ENCODE measurements around the gene NDUFAF5.

The NDUFAF5 gene

GRCh38 chr20:13777171-13777601 lies 7.6 kb upstream of the NDUFAF5 start:
- DNase-seq (ENCODE audit: low read depth, low spot score): no peak

DNA sequence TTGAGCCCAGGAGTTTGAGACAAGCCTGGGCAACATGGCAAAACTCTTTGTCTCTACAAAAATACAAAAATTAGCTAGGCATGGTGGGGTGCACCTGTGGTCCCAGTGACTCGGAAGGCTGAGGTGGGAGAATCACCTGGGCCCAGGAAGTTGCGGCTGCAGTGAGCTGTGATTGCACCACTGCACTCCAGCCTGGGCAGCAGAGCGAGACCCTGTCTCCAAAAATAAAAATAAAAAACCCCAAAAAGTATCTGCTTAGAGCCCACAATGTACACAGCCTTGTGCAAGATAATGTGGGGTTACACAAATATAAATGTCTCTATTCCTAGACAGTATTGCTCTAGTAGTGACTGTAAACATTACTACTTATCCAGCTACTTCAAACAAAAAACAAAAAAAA lies 6.0 kb upstream of the NDUFAF5 start:
- DNase-seq (ENCODE audit: low read depth, low spot score): no peak

- no peak for DNase-seq (ENCODE audit: low read depth, low spot score)
Observed at GRCh38 chr20:13783528-13783927, 1.3 kb upstream of the NDUFAF5 start.

DNA sequence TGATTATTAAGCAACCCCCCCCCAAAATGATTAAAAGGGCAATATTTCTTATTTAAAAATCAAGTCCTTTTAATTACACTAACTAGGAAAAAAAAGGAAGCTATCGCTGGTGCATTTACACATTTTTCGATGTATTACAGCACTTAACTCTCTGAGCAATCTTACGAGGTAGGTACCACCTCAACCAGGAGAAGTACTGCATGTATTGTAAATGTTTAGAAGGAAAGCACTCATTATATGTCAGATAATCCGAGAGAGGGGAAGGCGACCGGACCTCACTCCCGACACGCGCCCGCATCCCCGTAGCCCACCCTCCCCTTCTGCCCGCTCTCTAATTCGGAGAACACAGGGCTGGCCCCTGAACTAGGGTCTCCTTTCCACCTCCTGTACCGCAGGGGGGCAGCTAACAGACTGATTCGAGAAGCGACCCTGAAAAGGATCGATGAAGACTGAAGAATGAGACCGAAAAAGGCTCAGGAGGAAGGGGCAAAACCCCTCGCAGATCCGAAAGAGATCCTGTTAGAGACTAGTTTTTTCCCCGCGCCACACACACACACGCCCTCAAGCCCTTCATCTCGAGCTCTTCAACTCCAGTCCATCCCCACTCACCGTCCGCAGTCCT lies 446 bp upstream of the NDUFAF5 start:
- DNase-seq (ENCODE audit: low read depth, low spot score): no peak

- no peak for DNase-seq (ENCODE audit: low read depth, low spot score)
Observed at GRCh38 chr20:13786143-13786828, 1.5 kb downstream of the NDUFAF5 start.

GRCh38 chr20:13788167-13788834 lies 3.5 kb downstream of the NDUFAF5 start:
- DNase-seq (ENCODE audit: low read depth, low spot score): no peak

DNA sequence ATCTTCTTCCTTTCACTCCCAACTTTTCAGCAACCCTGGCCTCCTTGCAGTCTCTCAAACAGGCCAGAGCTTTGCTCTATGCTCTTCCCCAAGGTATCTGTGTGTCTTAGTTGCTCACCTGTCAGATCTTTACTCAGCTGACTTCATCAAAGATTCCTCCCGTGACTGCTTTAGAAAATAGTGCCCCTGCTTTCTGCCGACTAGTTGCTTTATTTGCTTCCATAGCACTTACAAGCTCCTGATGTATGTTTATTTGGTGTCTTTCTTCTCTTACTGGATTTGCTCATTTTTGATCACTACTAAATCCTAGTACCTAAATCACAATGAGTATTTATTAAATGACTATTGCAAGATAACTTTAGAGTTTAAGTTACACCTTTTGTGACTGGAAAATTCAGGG lies 5.9 kb downstream of the NDUFAF5 start:
- no peak for DNase-seq (ENCODE audit: low read depth, low spot score)

GRCh38 chr20:13791540-13792459 lies 7.0 kb downstream of the NDUFAF5 start:
- DNase-seq (ENCODE audit: low read depth, low spot score): no peak

DNA sequence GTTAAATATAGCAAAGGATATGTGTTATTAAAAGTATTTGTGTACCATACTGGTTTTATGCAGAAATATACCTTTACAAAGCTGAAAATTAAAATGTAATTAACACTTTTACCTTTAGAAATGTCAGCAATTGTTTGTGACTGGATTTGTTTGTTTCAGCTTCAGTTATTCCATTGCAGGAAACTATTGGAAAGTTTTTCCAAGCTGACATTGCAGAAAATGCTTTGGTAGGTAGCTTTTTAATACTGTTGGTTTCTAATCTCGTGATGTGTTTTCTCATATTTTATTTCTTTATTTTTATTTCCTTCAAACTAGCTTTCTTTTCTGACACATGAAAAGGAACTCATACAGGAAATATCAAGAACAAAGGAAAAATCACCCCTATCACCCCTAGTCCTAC lies 8.2 kb downstream of the NDUFAF5 start:
- DNase-seq (ENCODE audit: low read depth, low spot score): no peak

- no peak for DNase-seq (ENCODE audit: low read depth, low spot score)
Observed at GRCh38 chr20:13794667-13795066, 9.8 kb downstream of the NDUFAF5 start.

GRCh38 chr20:13799040-13799439 lies 14.2 kb downstream of the NDUFAF5 start:
- no peak for DNase-seq (ENCODE audit: low read depth, low spot score)

DNA sequence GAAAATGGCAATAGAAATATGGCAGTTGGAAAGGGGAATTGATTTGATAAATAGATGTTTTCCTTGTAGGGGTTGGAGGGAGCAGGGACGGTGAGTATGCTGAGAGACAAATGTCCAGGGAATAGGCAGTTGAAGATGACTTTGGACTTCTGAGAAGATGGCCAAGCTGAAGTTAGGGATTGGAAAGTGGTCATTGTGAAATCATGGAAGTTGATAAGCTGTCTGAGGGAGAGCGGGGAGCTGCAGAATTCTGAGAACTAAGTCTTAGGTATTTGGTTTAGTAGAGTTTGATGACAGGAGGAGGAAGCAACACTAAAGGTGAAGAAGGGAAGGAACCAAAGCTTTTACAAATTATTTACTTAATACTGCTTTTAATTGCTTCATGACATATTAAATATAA lies 15.1 kb downstream of the NDUFAF5 start:
- no peak for DNase-seq (ENCODE audit: low read depth, low spot score)

DNA sequence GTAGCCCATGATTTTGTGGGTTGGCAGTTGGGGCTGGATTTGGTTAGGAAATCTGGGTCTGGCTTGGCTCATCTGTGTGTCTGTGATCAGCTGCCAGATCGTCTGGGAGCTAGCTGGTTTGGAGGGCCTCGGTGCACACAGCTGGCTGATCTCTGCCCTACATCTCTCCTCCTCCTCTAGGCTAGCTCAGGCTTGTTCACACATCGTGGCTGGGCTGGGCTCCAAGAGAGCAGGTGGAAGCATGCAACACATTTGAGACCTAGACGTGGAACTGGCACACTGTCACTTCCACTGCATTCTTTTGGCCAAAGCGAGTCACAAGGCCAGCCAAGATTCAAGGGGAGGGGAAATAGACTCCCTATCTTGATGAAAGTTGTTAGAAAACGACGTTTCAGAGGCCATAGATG lies 15.9 kb downstream of the NDUFAF5 start:
- DNase-seq (ENCODE audit: low read depth, low spot score): no peak

- DNase-seq (ENCODE audit: low read depth, low spot score): no peak
Observed at GRCh38 chr20:13809373-13809772, 24.5 kb downstream of the NDUFAF5 start.

GRCh38 chr20:13809855-13810254 lies 25.0 kb downstream of the NDUFAF5 start:
- DNase-seq (ENCODE audit: low read depth, low spot score): no peak

DNA sequence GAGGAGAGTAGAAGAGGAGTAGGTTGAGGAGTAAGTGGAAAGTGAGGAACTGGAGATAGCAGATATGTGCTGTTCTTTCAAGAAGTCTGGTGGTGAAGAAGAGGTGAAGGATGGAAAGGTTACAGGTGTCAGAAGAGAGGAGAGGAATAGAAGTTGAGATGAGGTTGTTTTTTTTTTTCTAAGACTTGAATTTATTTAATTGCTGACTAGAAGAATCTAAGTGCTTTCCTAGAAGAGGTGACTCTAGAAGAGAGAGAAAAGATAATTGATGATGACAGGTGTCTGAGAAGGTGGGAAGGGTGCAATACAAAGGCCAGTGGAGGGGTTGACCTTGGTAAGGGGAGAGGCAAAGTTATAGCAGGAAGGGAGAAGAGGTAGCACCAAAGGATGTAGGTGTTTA lies 25.6 kb downstream of the NDUFAF5 start:
- DNase-seq (ENCODE audit: low read depth, low spot score): no peak

DNA sequence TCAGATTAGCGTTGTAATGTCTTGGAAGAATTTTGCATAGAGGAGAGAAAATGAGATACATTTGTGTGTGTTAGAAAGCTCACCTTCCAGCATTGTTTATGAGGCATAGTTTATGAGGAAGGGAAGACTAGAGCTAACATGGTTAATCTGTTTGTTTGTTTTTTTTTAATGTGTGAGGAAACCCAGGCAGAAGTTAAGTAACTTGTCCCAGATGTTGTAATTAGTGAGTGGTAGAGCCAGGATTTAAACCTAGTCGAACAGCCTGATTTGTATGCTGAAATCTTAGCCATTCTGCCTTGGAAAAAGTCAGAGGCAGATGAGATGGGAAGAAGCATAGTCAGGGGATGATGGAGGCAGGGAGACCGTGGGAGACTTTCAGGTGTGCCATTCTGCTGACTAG lies 29.1 kb downstream of the NDUFAF5 start:
- DNase-seq (ENCODE audit: low read depth, low spot score): no peak

DNA sequence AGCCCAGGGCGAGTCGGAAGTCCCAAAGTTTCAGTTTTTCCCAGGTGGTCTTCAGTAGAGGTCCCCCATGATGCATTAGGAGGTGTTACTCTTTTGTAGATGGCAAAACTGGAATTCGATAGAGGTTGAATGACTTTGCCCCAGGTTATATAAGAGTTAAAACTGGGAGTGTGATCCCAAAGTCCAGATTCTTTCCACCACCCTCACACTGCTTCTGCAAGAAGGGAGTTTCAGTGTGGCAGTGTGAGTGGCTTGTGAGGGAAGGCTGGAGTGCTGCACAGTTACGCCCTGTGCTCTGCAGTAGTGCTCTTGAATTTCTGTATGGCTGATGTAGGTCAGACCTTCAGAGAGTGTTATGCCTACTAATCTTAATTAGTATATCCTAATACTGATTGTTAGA lies 29.8 kb downstream of the NDUFAF5 start:
- DNase-seq (ENCODE audit: low read depth, low spot score): no peak

DNA sequence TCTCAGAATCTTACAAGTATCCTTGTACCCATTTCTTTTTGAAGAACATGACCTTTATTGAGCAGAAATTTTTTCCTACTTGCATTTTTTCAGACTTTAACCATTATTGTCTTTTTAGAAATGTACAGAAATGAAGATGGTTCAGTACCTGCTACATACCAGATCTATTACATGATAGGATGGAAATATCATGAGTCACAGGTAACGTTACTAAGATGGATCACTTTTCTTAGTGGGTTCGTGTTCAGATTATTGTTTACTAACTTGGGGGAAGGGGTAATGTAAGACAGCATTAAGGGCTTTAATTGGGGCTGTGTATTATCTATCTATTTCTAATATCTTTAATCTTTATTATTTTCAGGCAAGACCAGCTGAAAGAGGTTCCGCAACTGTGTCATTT lies 31.9 kb downstream of the NDUFAF5 start:
- DNase-seq (ENCODE audit: low read depth, low spot score): no peak

- no peak for DNase-seq (ENCODE audit: low read depth, low spot score)
Observed at GRCh38 chr20:13817342-13817741, 32.5 kb downstream of the NDUFAF5 start.

DNA sequence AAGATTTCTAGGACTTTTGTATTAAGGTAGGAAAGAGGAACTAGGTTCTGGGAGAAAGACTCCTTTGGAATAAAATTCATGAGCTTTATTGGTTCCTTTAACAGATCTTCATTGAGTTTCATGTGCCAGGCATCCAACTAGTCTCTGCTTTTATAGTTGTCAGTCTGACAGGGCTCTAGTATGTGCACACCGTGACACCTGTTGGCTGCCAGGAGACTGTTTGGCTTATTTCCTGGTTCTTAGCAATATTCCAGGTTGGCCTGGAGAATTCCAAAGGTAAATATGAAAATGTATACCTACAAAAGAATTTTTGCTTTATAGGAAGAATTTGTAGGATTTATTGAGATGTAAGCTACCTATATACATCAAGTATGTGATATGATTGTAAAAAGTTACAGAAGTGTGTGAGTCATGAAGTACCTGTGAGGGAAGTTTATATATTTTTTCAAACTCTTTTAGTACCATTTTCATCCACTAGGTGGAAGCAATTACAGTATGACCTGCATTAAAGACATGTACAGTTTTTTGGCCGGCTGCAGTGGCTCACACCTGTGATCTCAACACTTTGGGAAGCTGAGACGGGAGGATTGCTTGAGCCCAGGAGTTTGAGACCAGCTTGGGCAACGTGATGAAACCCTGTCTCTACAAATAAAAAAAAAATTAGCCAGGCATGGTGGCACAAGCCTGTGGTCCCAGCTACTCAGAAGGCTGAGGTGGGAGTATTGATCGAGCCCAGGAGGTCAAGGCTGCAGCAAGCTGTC lies 35.2 kb downstream of the NDUFAF5 start:
- DNase-seq (ENCODE audit: low read depth, low spot score): no peak

Measured in iPS DF 19.7 (cell line).